Astrocyte of the cerebellum (primary cell): ENCODE data around the gene BCKDK.
"Not testable (repeated sequence)": the region's sequence is repeated elsewhere in the genome, so short reads cannot be mapped to it uniquely, and the experiment has no call there.

Experiments
- DNase-seq: peaks from one replicate; pipeline ENCODE4 v3.0.0-alpha.2; 2011; ENCODE audit warnings: low read depth
- H3K4me3 ChIP-seq: 2 replicates; pipeline ENCODE4 v1.5.1; 2011; ENCODE audit warnings: mild to moderate bottlenecking, low read depth, low read length, moderate library complexity
- CTCF ChIP-seq: IDR thresholded peaks from 2 replicates; pipeline ENCODE4 v1.5.1; 2012; ENCODE audit warnings: low read length, low read depth, moderate library complexity, mild to moderate bottlenecking; ENCODE audit errors: missing control alignments
- in situ Hi-C: cut with HindIII; loops from 2 replicates; pipeline ENCODE4 v1.10.0; 2017; ENCODE audit warnings: low sequenced_read_pairs

BCKDK gene

GRCh38 chr16:31149332-31149731 lies 41.1 kb downstream of the BCKDK start:
- in situ Hi-C loops, result no loop called here
- DNase-seq, result no peak
- no peak overlapping the region for H3K4me3 ChIP-seq
- no peak for TF ChIP-seq CTCF

GRCh38 chr16:31149894-31150890 lies 42.0 kb downstream of the BCKDK start, which contains the start of gene PRSS36:
Gene PRSS36 (minus strand): TSS chr16:31150066. CDS start chr16:31150035, 31 bp downstream.
- TF ChIP-seq CTCF, result no peak
- in situ Hi-C loops, result no loop called here
- no peak within 1 kb of the TSS for H3K4me3 ChIP-seq
- no peak for DNase-seq

GRCh38 chr16:31150976-31151375 lies 42.8 kb downstream of the BCKDK start:
- DNase-seq, H3K4me3 ChIP-seq, in situ Hi-C loops: not testable (repeated sequence)

GRCh38 chr16:31157136-31157535 lies 49.0 kb downstream of the BCKDK start:
- no peak overlapping the region for H3K4me3 ChIP-seq

More at GRCh38 chr16:31157136-31157535, 49.0 kb downstream of the BCKDK start:
- in situ Hi-C loops, result no loop called here
- DNase-seq, result no peak
- no peak for TF ChIP-seq CTCF
